K562 (cell line): ENCODE measurements around the gene CRYM.

Experiments
- CHD7 ChIP-seq: fragments of 200-600 bp; sonication (generic); IDR thresholded peaks from one replicate; pipeline ENCODE4 v1.6.1; 2012; ENCODE audit warnings: mild to moderate bottlenecking, low read depth, low read length, inconsistent platforms
- EZH2 ChIP-seq: IDR thresholded peaks from 2 replicates; pipeline ENCODE4 v1.6.1; 2012; ENCODE audit warnings: low read depth, mild to moderate bottlenecking, inconsistent platforms, low read length, borderline replicate concordance
- HNRNPK ChIP-seq: fragments of 200-400 bp; formaldehyde crosslinking; IDR thresholded peaks from one replicate; pipeline ENCODE4 v1.6.1; 2018; ENCODE audit warnings: mild to moderate bottlenecking, low read depth, low read length; ENCODE audit not compliant: poor library complexity, severe bottlenecking
- JUND ChIP-seq, 2 experiments: IDR thresholded peaks; 2 replicates in 1 of 2; 3 replicates in 1 of 2; pipeline ENCODE4 v1.6.1; 2011; ENCODE audit warnings: borderline replicate concordance in 2 of 2, low read depth in 2 of 2, low read length in 2 of 2, improper control_type of control experiment in 1 of 2, missing biosample characterization in 1 of 2, missing genetic modification characterization in 1 of 2, missing genetic modification reagents in 1 of 2
- MAFF ChIP-seq: IDR thresholded peaks from 2 replicates; pipeline ENCODE4 v1.6.1; 2012; ENCODE audit warnings: low read length, improper control_type of control experiment
- POLR2AphosphoS2 ChIP-seq: IDR thresholded peaks from 2 replicates; pipeline ENCODE4 v1.6.1; 2012; ENCODE audit warnings: low read length, improper control_type of control experiment
- RAD21 ChIP-seq, 2 experiments: fragments of 250-450 bp in 1 of 2; fragments of 450-650 bp in 1 of 2; sonication (Bioruptor Pico) in 1 of 2; formaldehyde crosslinking in 1 of 2; IDR thresholded peaks in 1 of 2; conservative IDR thresholded peaks in 1 of 2; 2 replicates each; pipeline versions ENCODE4 v1.4.0 to v1.8.0; 2020 to 2022; ENCODE audit warnings: mild to moderate bottlenecking in 2 of 2, moderate library complexity in 1 of 2
- YY1 ChIP-seq, 3 experiments: IDR thresholded peaks; 2 replicates each; pipeline ENCODE4 v1.6.1; 2011; ENCODE audit warnings: low read length in 2 of 3, mild to moderate bottlenecking in 2 of 3, moderate library complexity in 2 of 3, borderline replicate concordance in 1 of 3, control low read depth in 1 of 3, low read depth in 1 of 3; ENCODE audit not compliant: insufficient read depth in 3 of 3, insufficient replicate concordance in 2 of 3, control insufficient read depth in 1 of 3, insufficient read length in 1 of 3; ENCODE audit errors: extremely low read depth in 1 of 3
- ZNF23 ChIP-seq: fragments of 250-450 bp; sonication (Bioruptor Pico); IDR thresholded peaks from 2 replicates; pipeline ENCODE4 v1.4.0; 2020; ENCODE audit warnings: mild to moderate bottlenecking
- TF ChIP-seq, protein P1 (sequence below): fragments of 250-450 bp; sonication (Bioruptor Pico); IDR thresholded peaks from 2 replicates; pipeline ENCODE4 v1.8.0; 2021; ENCODE audit warnings: mild to moderate bottlenecking, moderate library complexity
- TF ChIP-seq, protein P2 (sequence below): sonication (generic); formaldehyde crosslinking; IDR thresholded peaks from 2 replicates; pipeline ENCODE4 v1.8.1; 2022; ENCODE audit warnings: missing genetic modification reagents
- TF ChIP-seq, protein P3 (sequence below), 3 experiments: IDR thresholded peaks in 2 of 3; conservative IDR thresholded peaks in 1 of 3; 2 replicates each; pipeline ENCODE4 v1.5.1; 2011 to 2012; ENCODE audit warnings: low read length in 3 of 3, mild to moderate bottlenecking in 3 of 3, control low read depth in 2 of 3, improper control_type of control experiment in 1 of 3, inconsistent platforms in 1 of 3, low read depth in 1 of 3, mixed read lengths in 1 of 3, moderate library complexity in 1 of 3; ENCODE audit not compliant: insufficient read depth in 2 of 3
- TF ChIP-seq, protein P4 (sequence below): sonication (generic); formaldehyde crosslinking; IDR thresholded peaks from 2 replicates; pipeline ENCODE4 v1.8.1; 2023; ENCODE audit warnings: mild to moderate bottlenecking, missing genetic modification reagents

GRCh38 chr16:21302898-21303528 is 24.9 kb upstream of the CRYM start:
- TF ChIP-seq, protein P1, sequence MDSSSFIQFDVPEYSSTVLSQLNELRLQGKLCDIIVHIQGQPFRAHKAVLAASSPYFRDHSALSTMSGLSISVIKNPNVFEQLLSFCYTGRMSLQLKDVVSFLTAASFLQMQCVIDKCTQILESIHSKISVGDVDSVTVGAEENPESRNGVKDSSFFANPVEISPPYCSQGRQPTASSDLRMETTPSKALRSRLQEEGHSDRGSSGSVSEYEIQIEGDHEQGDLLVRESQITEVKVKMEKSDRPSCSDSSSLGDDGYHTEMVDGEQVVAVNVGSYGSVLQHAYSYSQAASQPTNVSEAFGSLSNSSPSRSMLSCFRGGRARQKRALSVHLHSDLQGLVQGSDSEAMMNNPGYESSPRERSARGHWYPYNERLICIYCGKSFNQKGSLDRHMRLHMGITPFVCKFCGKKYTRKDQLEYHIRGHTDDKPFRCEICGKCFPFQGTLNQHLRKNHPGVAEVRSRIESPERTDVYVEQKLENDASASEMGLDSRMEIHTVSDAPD (CRISPR knock-in tag) = no peak
- no peak for TF ChIP-seq EZH2
- TF ChIP-seq, protein P2, sequence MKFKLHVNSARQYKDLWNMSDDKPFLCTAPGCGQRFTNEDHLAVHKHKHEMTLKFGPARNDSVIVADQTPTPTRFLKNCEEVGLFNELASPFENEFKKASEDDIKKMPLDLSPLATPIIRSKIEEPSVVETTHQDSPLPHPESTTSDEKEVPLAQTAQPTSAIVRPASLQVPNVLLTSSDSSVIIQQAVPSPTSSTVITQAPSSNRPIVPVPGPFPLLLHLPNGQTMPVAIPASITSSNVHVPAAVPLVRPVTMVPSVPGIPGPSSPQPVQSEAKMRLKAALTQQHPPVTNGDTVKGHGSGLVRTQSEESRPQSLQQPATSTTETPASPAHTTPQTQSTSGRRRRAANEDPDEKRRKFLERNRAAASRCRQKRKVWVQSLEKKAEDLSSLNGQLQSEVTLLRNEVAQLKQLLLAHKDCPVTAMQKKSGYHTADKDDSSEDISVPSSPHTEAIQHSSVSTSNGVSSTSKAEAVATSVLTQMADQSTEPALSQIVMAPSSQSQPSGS (CRISPR knock-in tag) = no peak
- no peak for TF ChIP-seq POLR2AphosphoS2
- TF ChIP-seq, protein P3, sequence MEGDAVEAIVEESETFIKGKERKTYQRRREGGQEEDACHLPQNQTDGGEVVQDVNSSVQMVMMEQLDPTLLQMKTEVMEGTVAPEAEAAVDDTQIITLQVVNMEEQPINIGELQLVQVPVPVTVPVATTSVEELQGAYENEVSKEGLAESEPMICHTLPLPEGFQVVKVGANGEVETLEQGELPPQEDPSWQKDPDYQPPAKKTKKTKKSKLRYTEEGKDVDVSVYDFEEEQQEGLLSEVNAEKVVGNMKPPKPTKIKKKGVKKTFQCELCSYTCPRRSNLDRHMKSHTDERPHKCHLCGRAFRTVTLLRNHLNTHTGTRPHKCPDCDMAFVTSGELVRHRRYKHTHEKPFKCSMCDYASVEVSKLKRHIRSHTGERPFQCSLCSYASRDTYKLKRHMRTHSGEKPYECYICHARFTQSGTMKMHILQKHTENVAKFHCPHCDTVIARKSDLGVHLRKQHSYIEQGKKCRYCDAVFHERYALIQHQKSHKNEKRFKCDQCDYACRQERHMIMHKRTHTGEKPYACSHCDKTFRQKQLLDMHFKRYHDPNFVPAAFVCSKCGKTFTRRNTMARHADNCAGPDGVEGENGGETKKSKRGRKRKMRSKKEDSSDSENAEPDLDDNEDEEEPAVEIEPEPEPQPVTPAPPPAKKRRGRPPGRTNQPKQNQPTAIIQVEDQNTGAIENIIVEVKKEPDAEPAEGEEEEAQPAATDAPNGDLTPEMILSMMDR (IDR thresholded peaks at IDR 0.05 in 2 of 3, conservative IDR thresholded peaks at IDR 0.05 in 1 of 3; ENCODE audit: insufficient read depth in 2 of 3, low read depth in 1 of 3, low read length in 3 of 3) = no peak
- no peak for TF ChIP-seq RAD21 (CRISPR knock-in tag; conservative IDR thresholded peaks at IDR 0.05 in 1 of 2, IDR thresholded peaks at IDR 0.05 in 1 of 2)
- no peak; the same call in 1 of the 2 replicates for TF ChIP-seq JUND (IDR thresholded peaks at IDR 0.05; ENCODE audit: borderline replicate concordance, low read depth, low read length)
- TF ChIP-seq JUND (tag; IDR thresholded peaks at IDR 0.05; ENCODE audit: borderline replicate concordance, low read depth, low read length) = no peak
- no peak for TF ChIP-seq HNRNPK
- TF ChIP-seq ZNF23 (CRISPR knock-in tag) = no peak
- TF ChIP-seq CHD7 = no peak
- TF ChIP-seq, protein P4, sequence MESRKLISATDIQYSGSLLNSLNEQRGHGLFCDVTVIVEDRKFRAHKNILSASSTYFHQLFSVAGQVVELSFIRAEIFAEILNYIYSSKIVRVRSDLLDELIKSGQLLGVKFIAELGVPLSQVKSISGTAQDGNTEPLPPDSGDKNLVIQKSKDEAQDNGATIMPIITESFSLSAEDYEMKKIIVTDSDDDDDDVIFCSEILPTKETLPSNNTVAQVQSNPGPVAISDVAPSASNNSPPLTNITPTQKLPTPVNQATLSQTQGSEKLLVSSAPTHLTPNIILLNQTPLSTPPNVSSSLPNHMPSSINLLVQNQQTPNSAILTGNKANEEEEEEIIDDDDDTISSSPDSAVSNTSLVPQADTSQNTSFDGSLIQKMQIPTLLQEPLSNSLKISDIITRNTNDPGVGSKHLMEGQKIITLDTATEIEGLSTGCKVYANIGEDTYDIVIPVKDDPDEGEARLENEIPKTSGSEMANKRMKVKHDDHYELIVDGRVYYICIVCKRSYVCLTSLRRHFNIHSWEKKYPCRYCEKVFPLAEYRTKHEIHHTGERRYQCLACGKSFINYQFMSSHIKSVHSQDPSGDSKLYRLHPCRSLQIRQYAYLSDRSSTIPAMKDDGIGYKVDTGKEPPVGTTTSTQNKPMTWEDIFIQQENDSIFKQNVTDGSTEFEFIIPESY = no peak
- TF ChIP-seq YY1 (IDR thresholded peaks at IDR 0.05; ENCODE audit: borderline replicate concordance in 1 of 3, control insufficient read depth in 1 of 3, extremely low read depth in 1 of 3, insufficient read depth in 3 of 3, insufficient read length in 1 of 3, insufficient replicate concordance in 2 of 3, low read depth in 1 of 3, low read length in 2 of 3) = no peak
- 0 out of 2 replicates have a peak, but pooled peaks have one; percentile 54 for TF ChIP-seq MAFF
